HEK293 (cell line): ENCODE results near the gene EGR1.

ENCODE experiments used
- BCL11B ChIP-seq: fragments of 450-650 bp; formaldehyde crosslinking; IDR thresholded peaks from 2 replicates; pipeline ENCODE4 v1.5.1; 2016; ENCODE audit warnings: low read depth, missing biosample characterization, missing genetic modification characterization
- GLIS2 ChIP-seq: fragments of 450-650 bp; formaldehyde crosslinking; IDR thresholded peaks from 2 replicates; pipeline ENCODE4 v1.5.1; 2016; ENCODE audit warnings: missing biosample characterization, missing genetic modification characterization
- HOXC10 ChIP-seq: sonication (generic); formaldehyde crosslinking; IDR thresholded peaks from 2 replicates; pipeline ENCODE4 v1.8.1; 2023; ENCODE audit warnings: mild to moderate bottlenecking, missing genetic modification reagents
- IKZF3 ChIP-seq: fragments of 450-650 bp; IDR thresholded peaks from 2 replicates; pipeline ENCODE4 v1.5.0; 2018; ENCODE audit warnings: missing biosample characterization, mild to moderate bottlenecking, missing genetic modification characterization, moderate library complexity
- KLF1 ChIP-seq: fragments of 450-650 bp; formaldehyde crosslinking; IDR thresholded peaks from 2 replicates; pipeline ENCODE4 v1.5.1; 2016; ENCODE audit warnings: missing biosample characterization, missing genetic modification characterization
- KLF9 ChIP-seq: fragments of 450-650 bp; formaldehyde crosslinking; IDR thresholded peaks from 2 replicates; pipeline ENCODE4 v1.5.1; 2016; ENCODE audit warnings: missing biosample characterization, missing genetic modification characterization, low read depth
- MYNN ChIP-seq: fragments of 450-650 bp; formaldehyde crosslinking; IDR thresholded peaks from 2 replicates; pipeline ENCODE4 v1.5.1; 2016; ENCODE audit warnings: missing biosample characterization, missing genetic modification characterization, borderline replicate concordance
- SCRT2 ChIP-seq: fragments of 450-650 bp; formaldehyde crosslinking; IDR thresholded peaks from 2 replicates; pipeline ENCODE4 v1.5.1; 2016; ENCODE audit warnings: missing biosample characterization, missing genetic modification characterization
- SETDB1 ChIP-seq: IDR thresholded peaks from one replicate; pipeline ENCODE4 v1.6.1; 2017; ENCODE audit warnings: mild to moderate bottlenecking, low read length, moderate library complexity, mixed read lengths; ENCODE audit not compliant: insufficient read length
- SP7 ChIP-seq: fragments of 450-650 bp; formaldehyde crosslinking; IDR thresholded peaks from 2 replicates; pipeline ENCODE4 v1.5.1; 2016; ENCODE audit warnings: missing biosample characterization, missing genetic modification characterization
- ZBTB17 ChIP-seq: fragments of 450-650 bp; formaldehyde crosslinking; IDR thresholded peaks from 2 replicates; pipeline ENCODE4 v1.5.1; 2016; ENCODE audit warnings: missing biosample characterization, missing genetic modification characterization
- ZFP69B ChIP-seq: fragments of 450-650 bp; formaldehyde crosslinking; IDR thresholded peaks from 2 replicates; pipeline ENCODE4 v1.5.1; 2016; ENCODE audit warnings: missing biosample characterization, missing genetic modification characterization
- ZNF140 ChIP-seq: fragments of 450-650 bp; formaldehyde crosslinking; IDR thresholded peaks from 2 replicates; pipeline ENCODE4 v1.5.1; 2016; ENCODE audit warnings: missing biosample characterization, missing genetic modification characterization
- ZNF146 ChIP-seq: fragments of 450-650 bp; formaldehyde crosslinking; IDR thresholded peaks from 2 replicates; pipeline ENCODE4 v1.5.1; 2016; ENCODE audit warnings: missing biosample characterization, missing genetic modification characterization
- ZNF184 ChIP-seq: fragments of 450-650 bp; IDR thresholded peaks from 2 replicates; pipeline ENCODE4 v1.5.1; 2018; ENCODE audit warnings: missing biosample characterization, mild to moderate bottlenecking, missing genetic modification characterization
- ZNF202 ChIP-seq: fragments of 450-650 bp; formaldehyde crosslinking; IDR thresholded peaks from 2 replicates; pipeline ENCODE4 v1.5.1; 2016; ENCODE audit warnings: missing biosample characterization, missing genetic modification characterization, borderline replicate concordance
- ZNF211 ChIP-seq: fragments of 450-650 bp; formaldehyde crosslinking; IDR thresholded peaks from 2 replicates; pipeline ENCODE4 v1.5.1; 2016; ENCODE audit warnings: low read depth, missing biosample characterization, missing genetic modification characterization
- ZNF48 ChIP-seq: fragments of 450-650 bp; formaldehyde crosslinking; IDR thresholded peaks from 2 replicates; pipeline ENCODE4 v1.5.1; 2016; ENCODE audit warnings: missing biosample characterization, missing genetic modification characterization
- ZNF521 ChIP-seq: fragments of 450-650 bp; formaldehyde crosslinking; IDR thresholded peaks from 2 replicates; pipeline ENCODE4 v1.5.1; 2017; ENCODE audit warnings: missing biosample characterization, mild to moderate bottlenecking, missing genetic modification characterization
- ZNF571 ChIP-seq: fragments of 450-650 bp; formaldehyde crosslinking; IDR thresholded peaks from 2 replicates; pipeline ENCODE4 v1.5.0; 2017; ENCODE audit warnings: missing biosample characterization, missing genetic modification characterization
- ZNF664 ChIP-seq: fragments of 450-650 bp; formaldehyde crosslinking; IDR thresholded peaks from 2 replicates; pipeline ENCODE4 v1.5.1; 2016; ENCODE audit warnings: missing biosample characterization, missing genetic modification characterization
- ZNF677 ChIP-seq: fragments of 450-650 bp; IDR thresholded peaks from 2 replicates; pipeline ENCODE4 v1.5.0; 2018; ENCODE audit warnings: missing biosample characterization, mild to moderate bottlenecking, missing genetic modification characterization, moderate library complexity
- ZSCAN23 ChIP-seq: fragments of 450-650 bp; formaldehyde crosslinking; IDR thresholded peaks from 2 replicates; pipeline ENCODE4 v1.5.1; 2016; ENCODE audit warnings: missing biosample characterization, missing genetic modification characterization
- TF ChIP-seq, protein P1 (sequence below): fragments of 450-650 bp; formaldehyde crosslinking; IDR thresholded peaks from 2 replicates; pipeline ENCODE4 v1.5.1; 2016; ENCODE audit warnings: missing biosample characterization, missing genetic modification characterization
- TF ChIP-seq, protein P2 (sequence below): fragments of 450-650 bp; formaldehyde crosslinking; IDR thresholded peaks from 2 replicates; pipeline ENCODE4; 2016; ENCODE audit warnings: missing biosample characterization, missing genetic modification characterization
- TF ChIP-seq, protein P3 (sequence below): fragments of 450-650 bp; formaldehyde crosslinking; IDR thresholded peaks from 2 replicates; pipeline ENCODE4 v1.5.1; 2017; ENCODE audit warnings: missing biosample characterization, mild to moderate bottlenecking, missing genetic modification characterization, moderate library complexity
- TF ChIP-seq, protein P4 (sequence below): fragments of 450-650 bp; formaldehyde crosslinking; IDR thresholded peaks from 2 replicates; pipeline ENCODE4 v1.5.1; 2016; ENCODE audit warnings: missing biosample characterization, missing genetic modification characterization
- TF ChIP-seq, protein P5 (sequence below): fragments of 450-650 bp; formaldehyde crosslinking; IDR thresholded peaks from 2 replicates; pipeline ENCODE4 v1.5.1; 2016; ENCODE audit warnings: missing biosample characterization, missing genetic modification characterization, borderline replicate concordance
- TF ChIP-seq, protein P6 (sequence below): fragments of 450-650 bp; formaldehyde crosslinking; IDR thresholded peaks from 2 replicates; pipeline ENCODE4 v1.5.1; 2017; ENCODE audit warnings: missing biosample characterization, missing genetic modification characterization

EGR1 gene

DNA sequence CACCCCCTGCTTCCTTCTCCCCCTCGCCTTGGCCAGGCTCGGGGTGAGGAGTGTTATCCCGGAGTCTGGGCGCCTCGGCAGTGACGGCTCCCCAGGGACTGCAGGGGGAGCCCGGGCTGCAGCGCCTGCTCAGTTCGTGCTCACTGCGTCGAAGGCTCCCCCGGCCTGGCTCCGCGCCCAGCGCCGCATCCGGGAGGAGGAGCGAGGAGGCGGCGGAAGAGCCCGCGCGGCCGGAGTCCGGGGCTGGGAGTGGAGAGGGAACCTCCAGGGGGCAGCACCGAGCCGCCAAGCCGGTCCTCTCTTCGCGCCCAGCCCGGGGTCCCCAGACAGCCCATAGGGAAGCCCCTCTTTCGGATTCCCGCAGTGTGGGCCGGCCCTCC is 1.3 kb upstream of the EGR1 start (continued):
- peak; percentile 47; the same call in 1 of the 2 replicates for TF ChIP-seq ZSCAN23
- no peak for TF ChIP-seq ZNF571
- no peak for TF ChIP-seq ZFP69B
- no peak for TF ChIP-seq ZNF202 (tag by site-specific recombination)
- TF ChIP-seq, protein P1, sequence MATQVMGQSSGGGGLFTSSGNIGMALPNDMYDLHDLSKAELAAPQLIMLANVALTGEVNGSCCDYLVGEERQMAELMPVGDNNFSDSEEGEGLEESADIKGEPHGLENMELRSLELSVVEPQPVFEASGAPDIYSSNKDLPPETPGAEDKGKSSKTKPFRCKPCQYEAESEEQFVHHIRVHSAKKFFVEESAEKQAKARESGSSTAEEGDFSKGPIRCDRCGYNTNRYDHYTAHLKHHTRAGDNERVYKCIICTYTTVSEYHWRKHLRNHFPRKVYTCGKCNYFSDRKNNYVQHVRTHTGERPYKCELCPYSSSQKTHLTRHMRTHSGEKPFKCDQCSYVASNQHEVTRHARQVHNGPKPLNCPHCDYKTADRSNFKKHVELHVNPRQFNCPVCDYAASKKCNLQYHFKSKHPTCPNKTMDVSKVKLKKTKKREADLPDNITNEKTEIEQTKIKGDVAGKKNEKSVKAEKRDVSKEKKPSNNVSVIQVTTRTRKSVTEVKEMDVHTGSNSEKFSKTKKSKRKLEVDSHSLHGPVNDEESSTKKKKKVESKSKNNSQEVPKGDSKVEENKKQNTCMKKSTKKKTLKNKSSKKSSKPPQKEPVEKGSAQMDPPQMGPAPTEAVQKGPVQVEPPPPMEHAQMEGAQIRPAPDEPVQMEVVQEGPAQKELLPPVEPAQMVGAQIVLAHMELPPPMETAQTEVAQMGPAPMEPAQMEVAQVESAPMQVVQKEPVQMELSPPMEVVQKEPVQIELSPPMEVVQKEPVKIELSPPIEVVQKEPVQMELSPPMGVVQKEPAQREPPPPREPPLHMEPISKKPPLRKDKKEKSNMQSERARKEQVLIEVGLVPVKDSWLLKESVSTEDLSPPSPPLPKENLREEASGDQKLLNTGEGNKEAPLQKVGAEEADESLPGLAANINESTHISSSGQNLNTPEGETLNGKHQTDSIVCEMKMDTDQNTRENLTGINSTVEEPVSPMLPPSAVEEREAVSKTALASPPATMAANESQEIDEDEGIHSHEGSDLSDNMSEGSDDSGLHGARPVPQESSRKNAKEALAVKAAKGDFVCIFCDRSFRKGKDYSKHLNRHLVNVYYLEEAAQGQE: no peak
- TF ChIP-seq ZNF48 (tag by site-specific recombination): no peak
- no peak for TF ChIP-seq ZNF521
- TF ChIP-seq ZNF146 (tag by site-specific recombination): no peak
- TF ChIP-seq IKZF3: peak; percentile 95; the same call in 1 of the 2 replicates
- no peak; the same call in 1 of the 2 replicates for TF ChIP-seq BCL11B (tag by site-specific recombination)
- TF ChIP-seq, protein P2, sequence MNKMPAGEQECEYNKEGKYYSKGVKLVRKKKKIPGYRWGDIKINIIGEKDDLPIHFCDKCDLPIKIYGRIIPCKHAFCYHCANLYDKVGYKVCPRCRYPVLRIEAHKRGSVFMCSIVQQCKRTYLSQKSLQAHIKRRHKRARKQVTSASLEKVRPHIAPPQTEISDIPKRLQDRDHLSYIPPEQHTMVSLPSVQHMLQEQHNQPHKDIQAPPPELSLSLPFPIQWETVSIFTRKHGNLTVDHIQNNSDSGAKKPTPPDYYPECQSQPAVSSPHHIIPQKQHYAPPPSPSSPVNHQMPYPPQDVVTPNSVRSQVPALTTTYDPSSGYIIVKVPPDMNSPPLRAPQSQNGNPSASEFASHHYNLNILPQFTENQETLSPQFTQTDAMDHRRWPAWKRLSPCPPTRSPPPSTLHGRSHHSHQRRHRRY (tag by site-specific recombination): no peak
- TF ChIP-seq ZNF211 (tag by site-specific recombination): no peak
- TF ChIP-seq, protein P3, sequence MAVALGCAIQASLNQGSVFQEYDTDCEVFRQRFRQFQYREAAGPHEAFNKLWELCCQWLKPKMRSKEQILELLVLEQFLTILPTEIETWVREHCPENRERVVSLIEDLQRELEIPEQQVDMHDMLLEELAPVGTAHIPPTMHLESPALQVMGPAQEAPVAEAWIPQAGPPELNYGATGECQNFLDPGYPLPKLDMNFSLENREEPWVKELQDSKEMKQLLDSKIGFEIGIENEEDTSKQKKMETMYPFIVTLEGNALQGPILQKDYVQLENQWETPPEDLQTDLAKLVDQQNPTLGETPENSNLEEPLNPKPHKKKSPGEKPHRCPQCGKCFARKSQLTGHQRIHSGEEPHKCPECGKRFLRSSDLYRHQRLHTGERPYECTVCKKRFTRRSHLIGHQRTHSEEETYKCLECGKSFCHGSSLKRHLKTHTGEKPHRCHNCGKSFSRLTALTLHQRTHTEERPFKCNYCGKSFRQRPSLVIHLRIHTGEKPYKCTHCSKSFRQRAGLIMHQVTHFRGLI (tag by site-specific recombination): peak; percentile 59; the same call in 1 of the 2 replicates
- no peak for TF ChIP-seq ZNF184 (tag by site-specific recombination)
- no peak for TF ChIP-seq ZNF677
- no peak for TF ChIP-seq ZNF664
- TF ChIP-seq MYNN (tag by site-specific recombination): no peak
- TF ChIP-seq, protein P4, sequence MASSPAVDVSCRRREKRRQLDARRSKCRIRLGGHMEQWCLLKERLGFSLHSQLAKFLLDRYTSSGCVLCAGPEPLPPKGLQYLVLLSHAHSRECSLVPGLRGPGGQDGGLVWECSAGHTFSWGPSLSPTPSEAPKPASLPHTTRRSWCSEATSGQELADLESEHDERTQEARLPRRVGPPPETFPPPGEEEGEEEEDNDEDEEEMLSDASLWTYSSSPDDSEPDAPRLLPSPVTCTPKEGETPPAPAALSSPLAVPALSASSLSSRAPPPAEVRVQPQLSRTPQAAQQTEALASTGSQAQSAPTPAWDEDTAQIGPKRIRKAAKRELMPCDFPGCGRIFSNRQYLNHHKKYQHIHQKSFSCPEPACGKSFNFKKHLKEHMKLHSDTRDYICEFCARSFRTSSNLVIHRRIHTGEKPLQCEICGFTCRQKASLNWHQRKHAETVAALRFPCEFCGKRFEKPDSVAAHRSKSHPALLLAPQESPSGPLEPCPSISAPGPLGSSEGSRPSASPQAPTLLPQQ: no peak; the same call in 1 of the 2 replicates
- TF ChIP-seq SCRT2 (tag by site-specific recombination): no peak
- TF ChIP-seq, protein P5, sequence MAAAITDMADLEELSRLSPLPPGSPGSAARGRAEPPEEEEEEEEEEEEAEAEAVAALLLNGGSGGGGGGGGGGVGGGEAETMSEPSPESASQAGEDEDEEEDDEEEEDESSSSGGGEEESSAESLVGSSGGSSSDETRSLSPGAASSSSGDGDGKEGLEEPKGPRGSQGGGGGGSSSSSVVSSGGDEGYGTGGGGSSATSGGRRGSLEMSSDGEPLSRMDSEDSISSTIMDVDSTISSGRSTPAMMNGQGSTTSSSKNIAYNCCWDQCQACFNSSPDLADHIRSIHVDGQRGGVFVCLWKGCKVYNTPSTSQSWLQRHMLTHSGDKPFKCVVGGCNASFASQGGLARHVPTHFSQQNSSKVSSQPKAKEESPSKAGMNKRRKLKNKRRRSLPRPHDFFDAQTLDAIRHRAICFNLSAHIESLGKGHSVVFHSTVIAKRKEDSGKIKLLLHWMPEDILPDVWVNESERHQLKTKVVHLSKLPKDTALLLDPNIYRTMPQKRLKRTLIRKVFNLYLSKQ: no peak
- TF ChIP-seq SETDB1: no peak
- 0 out of 2 replicates have a peak, but pooled peaks have one; percentile 28 for TF ChIP-seq KLF1 (tag by site-specific recombination)
- TF ChIP-seq GLIS2: peak; percentile 97
- TF ChIP-seq, protein P6, sequence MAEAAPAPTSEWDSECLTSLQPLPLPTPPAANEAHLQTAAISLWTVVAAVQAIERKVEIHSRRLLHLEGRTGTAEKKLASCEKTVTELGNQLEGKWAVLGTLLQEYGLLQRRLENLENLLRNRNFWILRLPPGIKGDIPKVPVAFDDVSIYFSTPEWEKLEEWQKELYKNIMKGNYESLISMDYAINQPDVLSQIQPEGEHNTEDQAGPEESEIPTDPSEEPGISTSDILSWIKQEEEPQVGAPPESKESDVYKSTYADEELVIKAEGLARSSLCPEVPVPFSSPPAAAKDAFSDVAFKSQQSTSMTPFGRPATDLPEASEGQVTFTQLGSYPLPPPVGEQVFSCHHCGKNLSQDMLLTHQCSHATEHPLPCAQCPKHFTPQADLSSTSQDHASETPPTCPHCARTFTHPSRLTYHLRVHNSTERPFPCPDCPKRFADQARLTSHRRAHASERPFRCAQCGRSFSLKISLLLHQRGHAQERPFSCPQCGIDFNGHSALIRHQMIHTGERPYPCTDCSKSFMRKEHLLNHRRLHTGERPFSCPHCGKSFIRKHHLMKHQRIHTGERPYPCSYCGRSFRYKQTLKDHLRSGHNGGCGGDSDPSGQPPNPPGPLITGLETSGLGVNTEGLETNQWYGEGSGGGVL: peak; percentile 97
- TF ChIP-seq ZBTB17 (tag by site-specific recombination): peak; percentile 87
- TF ChIP-seq HOXC10 (CRISPR knock-in tag): no peak
- TF ChIP-seq SP7 (tag by site-specific recombination): peak; percentile 74
- no peak for TF ChIP-seq ZNF140 (tag by site-specific recombination)
- TF ChIP-seq KLF9 (tag by site-specific recombination): no peak
